NCI-H1417 treated with DMSO at 0.1 percent for 48 hours (cell line): ENCODE data around the gene STAC3.

ENCODE experiments used
- DNase-seq: peaks from one replicate; lab custom pipeline; 2025; lab: John Stamatoyannopoulos, UW

The STAC3 gene

DNA sequence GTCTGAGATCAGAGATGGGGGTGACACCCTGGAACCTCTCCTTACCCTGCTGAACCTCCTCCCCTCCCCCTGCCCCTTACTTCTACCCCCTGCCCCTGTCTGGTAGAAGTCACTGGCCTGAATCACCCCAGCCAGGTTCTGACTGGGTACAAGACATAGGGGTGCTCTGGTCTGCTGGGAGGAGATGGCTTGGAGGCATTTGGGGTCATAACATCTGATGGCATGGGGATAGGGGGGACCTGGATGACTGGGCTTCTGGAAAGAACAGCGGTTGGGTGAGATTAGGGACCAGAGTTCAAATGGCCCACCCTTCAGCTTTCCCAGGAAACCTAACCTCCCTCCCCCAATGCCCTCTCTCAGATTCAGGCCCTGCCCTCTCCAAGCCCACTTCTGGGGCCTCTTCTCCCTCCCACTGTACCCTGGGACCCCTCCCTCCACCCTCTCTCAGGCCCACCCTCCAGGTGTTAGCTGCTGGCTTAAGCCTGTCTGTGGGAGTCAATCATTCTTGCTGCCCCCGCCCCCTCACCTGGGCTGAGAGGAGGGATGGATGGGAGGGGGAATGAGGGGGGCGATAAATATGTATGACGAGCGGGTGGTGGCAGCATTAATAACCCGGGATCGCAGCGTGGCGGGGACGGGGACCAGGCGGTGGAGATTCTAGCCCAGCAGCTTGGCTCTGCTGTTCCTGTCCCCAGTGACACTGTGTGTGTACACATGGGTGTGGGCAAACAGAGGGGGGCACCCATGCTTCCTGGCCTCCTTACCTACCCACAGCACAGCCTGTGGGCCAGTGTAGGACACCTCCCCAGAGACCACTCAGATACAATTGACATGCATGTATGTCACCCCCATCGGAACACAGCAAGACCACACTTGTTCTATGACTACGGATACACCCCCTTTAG lies 28.4 kb downstream of the STAC3 start:
- no peak for DNase-seq

DNA sequence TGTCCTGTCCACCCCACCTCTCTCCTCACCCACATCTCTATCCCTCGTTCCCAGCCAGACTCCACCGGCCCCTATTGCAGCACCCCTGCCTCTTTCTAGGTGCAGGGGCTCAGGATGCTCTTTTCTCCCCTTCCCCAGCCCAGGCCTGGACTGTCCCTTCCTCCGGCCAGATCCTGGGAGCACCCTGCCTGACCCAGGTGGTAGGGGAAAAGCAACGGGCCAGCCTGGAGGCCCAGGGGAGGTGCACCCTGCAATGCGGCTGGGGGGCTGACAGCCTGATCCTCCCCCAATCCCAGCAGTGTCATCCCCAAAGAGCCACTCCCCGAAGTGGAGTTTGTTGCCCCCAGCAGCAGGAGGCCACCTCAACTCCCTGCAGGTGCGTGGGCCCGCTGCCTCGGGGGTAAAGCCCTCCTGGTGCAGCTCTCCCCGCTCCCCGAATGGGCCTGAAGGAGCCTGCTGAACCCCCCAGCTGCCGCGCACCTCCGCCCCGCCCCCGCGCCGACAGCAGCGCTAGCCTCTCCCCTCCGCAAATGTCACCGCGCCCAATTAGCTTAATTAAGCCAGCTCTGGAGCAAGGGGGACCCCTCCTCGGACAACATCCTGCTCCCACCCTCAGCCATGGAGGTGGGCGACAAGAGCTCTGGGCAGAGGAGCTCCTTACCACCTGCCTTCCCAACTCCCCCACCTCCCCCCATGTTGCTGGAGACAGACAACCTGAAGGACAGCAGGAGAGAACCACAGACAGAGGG lies 29.6 kb downstream of the STAC3 start:
- DNase-seq = no peak

DNA sequence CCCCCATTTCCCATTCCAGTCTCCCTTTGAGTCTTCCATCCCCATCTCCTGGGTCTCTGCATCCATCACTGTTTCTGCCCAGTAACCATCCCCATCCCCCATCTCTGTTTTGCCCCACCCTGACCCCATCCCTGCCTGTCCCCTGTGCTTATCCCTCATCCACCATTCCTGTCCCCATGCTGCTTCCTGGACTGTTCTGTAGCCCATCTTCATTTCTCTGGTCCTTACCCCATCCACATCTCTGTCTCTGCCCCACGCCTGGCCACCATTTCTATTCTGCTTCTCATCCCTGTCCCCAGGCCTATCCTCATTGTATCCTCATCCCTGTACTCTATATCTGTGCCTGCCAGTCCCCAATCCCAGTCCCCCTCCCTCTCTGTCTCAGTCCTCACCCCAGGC lies 30.2 kb downstream of the STAC3 start:
- no peak for DNase-seq

DNA sequence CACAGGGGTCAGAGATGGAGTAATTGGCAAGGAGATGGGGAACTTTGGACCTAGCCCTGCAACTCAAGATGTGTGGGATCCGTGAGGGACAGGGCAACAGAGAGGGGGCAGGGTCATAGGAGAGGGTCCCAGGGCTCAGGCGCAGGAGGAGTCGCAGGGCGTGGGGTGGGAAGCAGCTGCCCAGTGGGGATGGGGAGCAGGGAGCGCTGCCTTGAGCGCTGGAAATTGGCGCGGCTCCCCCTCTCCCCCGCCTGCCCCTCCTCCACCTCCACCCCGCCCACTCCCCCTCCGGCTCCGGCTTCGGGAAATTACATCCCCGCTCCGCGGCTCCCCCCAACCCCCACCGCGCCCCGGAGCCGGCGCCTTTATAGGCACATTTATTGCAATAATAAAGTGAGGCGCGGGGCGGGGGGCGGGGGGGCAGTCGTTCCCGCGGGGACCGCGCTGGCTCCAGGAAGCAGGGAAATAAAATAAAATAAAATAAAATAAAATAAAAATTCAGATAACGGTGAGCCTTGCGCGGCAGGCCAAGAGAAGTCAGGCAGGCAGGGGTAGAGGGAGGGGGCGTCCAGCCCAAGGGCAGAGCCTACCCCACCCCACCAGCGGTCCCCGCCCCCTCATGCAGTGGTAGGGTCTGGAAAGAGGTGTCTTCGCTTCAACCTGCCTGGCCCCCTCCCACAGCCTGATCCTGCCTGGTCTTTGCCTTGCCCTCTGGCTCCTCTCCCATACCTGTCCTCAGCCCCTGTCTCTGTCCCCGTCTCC lies 30.8 kb downstream of the STAC3 start:
- no peak for DNase-seq

GRCh38 chr12:57219205-57219992 lies 31.6 kb downstream of the STAC3 start:
- no peak for DNase-seq

DNA sequence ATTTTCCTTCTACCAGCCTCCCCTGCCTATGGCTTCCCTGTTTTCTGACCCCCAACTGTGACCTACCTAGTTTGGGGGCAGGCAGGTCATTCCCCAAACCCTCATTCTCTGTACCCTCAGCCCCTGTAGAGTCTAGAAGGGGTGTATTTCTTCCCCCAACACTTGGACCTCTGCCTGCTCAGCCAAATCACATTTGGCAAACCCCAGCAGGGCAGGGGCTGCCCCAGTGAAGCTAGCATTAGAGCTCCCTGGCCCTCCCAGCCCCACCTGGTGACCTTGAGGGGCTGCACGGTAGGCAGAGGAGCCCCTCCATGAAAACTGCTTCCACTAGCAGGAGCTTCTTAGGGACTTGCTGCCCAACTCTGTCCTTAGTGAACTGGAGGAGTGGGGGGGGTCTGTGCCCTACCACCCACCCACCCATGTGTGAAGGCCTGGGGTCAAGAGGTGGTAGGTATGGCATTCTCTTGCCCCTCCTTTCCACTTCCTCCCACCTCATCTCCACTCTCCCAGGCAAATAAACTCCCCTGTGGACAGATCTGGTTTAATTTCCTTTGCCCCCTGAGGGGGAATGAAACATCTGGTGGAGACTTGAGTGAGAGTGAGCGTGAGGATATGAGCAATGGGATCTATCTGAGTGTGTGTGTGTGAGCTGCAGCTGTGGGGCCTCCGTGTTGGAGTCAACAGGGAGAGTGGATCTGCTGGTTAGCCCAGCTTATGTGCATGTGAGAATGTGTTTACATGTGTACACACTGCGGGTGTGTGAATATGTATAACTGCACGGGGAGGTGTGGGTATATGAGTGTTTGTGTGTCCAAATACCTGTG lies 32.7 kb downstream of the STAC3 start:
- DNase-seq = no peak

DNA sequence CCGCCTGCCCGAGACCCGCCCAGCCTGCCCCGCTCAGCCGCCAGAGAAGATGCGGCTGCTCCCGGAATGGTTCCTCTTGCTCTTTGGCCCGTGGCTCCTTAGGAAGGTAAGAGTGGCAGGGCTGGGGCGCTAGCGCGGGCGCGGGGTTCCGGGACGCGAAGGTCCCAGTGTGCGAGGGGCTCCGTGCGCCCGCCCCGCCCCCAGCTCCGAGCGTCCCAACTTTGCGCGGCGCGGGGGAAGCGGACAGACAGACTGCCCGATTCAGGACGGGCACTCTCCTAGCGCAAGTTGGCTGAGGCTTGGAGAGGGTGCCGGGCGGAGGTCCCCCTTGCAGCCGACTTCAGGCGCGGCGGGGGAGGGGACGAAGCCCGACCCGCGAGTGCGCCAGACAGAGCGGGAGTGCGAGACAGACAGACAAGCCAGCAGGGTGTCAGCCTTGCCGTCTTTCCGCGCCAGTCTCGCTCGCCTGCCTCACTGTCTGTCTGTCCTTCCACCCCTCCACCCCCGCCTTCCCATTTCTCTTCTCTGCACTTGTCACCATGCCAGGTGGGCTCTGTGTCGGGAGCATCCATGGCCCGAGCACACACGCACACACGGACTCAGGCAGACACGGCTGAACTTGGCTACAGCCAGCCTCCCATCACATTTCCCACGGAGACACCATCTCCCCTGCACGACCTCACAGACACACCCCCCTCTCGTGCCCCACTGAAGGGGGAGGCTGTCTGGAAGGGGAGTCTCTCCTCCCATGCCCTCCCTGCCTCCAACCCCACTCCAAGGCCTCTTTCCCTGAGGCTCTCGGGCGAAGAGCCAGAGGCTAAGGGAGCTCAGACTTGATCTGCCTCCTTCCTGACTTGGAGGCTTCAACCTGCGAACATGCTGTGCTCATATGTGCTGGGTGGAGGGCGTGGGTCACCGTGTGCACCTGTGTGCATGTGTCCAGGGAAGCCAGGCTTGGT lies 33.8 kb downstream of the STAC3 start:
- no peak for DNase-seq

GRCh38 chr12:57216014-57216911 lies 34.7 kb downstream of the STAC3 start, which contains the start of gene NXPH4:
Gene NXPH4 (plus strand): TSS chr12:57216794. CDS start chr12:57216970, 176 bp downstream.
- DNase-seq = no peak

DNA sequence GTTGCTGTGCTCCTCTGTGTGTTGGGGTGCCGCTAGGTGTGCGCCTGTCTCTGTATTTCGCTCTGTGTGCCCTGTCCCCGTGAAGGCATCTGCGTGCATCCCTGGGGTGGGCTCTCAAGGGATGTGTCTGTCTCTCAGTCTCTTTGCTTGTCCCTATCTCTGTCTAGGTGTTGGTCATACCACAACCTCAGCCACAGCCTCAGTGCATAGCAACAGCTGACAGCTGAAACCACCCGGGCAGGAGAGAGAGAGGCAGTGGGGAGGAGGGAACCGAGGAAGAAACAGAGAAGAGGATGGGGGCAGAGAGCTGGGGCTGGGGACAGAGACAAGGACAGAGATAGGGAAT lies 35.3 kb downstream of the STAC3 start:
- no peak for DNase-seq

GRCh38 chr12:57215065-57215464 lies 35.9 kb downstream of the STAC3 start:
- DNase-seq = no peak

DNA sequence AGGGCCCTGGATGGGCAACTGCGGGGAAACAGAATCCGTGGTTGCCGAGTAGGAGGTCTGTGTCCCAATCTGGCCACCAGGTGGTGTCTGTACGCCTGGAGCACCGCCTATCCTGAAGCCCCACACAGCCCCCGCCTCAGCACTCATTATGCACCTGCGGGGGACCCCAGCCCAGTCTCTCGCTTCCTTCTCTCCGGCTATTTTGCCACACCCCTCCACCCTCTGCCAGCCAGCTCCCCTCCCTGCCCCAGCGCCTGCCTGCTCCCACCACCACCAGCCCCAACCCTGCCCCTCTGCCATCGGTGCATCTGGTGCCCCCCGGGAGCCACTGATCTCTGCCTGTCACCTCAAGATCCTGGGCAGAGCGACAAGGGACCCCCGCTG lies 36.6 kb downstream of the STAC3 start:
- DNase-seq = peak; percentile 55

DNA sequence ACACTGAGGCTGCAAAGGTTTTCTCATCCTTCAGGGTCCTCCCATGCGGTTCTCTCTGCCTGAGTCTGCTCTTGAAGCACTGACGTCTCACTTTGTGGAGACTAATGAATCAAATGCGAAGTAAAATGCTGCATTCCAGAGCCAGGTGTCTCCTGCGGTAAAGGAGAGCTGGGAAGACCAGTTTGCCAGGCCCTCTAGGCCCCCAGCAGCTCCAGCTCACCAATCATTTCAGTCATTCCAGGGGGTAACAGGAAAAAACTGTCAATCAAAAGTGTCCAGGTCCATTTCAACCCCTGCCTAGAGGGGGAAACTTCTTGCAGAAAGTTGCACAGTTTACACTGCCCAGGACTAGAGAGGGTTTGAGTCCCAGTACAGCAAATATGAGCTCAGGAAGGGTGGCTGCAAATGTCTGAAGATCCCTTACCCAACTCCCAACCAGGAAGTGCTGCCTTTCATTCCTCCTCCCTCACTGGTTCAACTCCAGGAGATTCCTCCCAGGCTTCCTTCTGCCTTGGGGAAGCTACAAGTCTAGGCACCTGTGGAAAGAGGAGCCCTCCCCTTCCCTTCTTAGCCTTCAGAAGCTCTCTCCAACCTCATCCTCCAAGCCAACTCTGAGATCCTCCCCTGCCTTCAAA lies 37.1 kb downstream of the STAC3 start:
- no peak for DNase-seq

- DNase-seq = peak; percentile 49
Measured at GRCh38 chr12:57213058-57213715, 37.8 kb downstream of the STAC3 start.

GRCh38 chr12:57212701-57213057 lies 38.3 kb downstream of the STAC3 start:
- DNase-seq = no peak

DNA sequence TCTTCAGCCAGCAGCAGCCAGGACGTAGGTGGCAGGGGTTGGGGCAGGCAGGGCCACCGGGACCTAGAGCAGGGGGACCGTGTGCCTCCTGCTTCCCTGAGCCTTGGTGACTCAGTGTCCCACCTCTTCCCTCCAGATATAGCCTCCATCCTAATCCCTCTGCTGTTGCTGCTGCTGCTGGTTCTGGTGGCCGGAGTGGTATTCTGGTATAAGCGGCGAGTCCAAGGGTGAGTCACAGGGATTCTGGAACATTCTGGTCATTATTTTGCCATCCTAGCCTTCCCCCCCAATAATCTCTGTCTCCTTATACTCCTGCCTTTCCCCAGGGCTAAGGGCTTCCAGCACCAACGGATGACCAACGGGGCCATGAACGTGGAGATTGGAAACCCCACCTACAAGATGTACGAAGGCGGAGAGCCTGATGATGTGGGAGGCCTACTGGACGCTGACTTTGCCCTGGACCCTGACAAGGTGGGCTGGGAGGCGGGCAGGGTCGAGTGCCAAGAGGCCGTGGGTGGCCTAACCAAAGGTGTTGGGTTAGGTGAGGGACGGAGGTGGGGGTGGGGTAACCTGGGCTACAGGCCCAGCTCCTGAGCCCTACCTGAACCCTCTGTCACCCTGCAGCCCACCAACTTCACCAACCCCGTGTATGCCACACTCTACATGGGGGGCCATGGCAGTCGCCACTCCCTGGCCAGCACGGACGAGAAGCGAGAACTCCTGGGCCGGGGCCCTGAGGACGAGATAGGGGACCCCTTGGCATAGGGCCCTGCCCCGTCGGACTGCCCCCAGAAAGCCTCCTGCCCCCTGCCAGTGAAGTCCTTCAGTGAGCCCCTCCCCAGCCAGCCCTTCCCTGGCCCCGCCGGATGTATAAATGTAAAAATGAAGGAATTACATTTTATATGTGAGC lies 38.9 kb downstream of the STAC3 start:
- no peak for DNase-seq

DNA sequence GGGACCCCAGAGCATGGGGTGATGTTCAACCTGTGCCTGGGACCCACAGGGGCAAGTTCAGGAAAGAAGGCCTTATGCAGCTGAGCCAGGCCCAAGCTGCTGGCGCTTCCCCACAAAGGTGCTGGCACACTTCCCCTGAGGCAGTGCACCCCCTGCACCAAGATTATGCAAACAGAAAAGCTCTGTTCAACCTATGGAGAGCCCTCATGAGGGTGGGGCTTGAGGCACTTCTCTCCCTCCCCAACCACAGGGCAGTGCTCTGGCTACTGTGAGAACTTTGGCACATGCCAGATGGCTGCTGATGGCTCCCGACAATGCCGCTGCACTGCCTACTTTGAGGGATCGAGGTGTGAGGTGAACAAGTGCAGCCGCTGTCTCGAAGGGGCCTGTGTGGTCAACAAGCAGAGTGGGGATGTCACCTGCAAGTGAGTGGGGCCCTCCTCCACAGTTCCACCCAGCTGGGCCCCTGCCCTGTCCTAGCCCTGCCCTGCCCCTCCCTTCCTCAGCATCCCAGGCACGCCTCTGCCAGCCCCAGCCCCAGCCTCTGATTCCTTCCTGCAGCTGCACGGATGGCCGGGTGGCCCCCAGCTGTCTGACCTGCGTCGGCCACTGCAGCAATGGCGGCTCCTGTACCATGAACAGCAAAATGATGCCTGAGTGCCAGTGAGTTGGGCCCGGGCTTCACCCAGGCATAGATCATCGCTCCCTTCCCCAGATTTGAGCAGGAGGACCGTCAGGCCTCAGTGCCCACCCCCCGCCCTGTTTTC lies 39.9 kb downstream of the STAC3 start:
- DNase-seq = no peak
